OCI-LY1 (cell line): ENCODE results near the gene RPS6KA2.

Source experiments
- H2AFZ ChIP-seq: fragments of 200-600 bp; sonication (generic), shearing (Covaris generic); 2 replicates; pipeline ENCODE4 v1.6.0; 2014; ENCODE audit warnings: antibody characterized with exemption, mild to moderate bottlenecking, low read length
- H3F3A ChIP-seq: fragments of 200-600 bp; sonication (generic), shearing (Covaris generic); 2 replicates; pipeline ENCODE4 v1.6.0; 2014; ENCODE audit warnings: mild to moderate bottlenecking, antibody characterized with exemption, low read length, moderate library complexity; ENCODE audit not compliant: insufficient read depth
- H3K27ac ChIP-seq: fragments of 200-600 bp; sonication (generic); 2 replicates; pipeline ENCODE4 v1.5.1; 2014; ENCODE audit warnings: low read length, mixed run types, mild to moderate bottlenecking, low read depth; ENCODE audit not compliant: poor library complexity, severe bottlenecking
- H3K27me3 ChIP-seq: fragments of 200-600 bp; sonication (generic); 2 replicates; pipeline ENCODE4 v1.6.0; 2014; ENCODE audit warnings: antibody characterized with exemption, mild to moderate bottlenecking, low read length, moderate library complexity; ENCODE audit not compliant: insufficient read depth
- H3K36me3 ChIP-seq: fragments of 200-600 bp; sonication (generic); 2 replicates; pipeline ENCODE4 v1.6.1; 2014; ENCODE audit warnings: mild to moderate bottlenecking, antibody characterized with exemption, low read length, moderate library complexity, mixed read lengths; ENCODE audit not compliant: insufficient read depth
- H3K4me1 ChIP-seq: fragments of 200-600 bp; sonication (generic); 2 replicates; pipeline ENCODE4 v1.5.1; 2014; ENCODE audit warnings: mild to moderate bottlenecking, low read length, moderate library complexity; ENCODE audit not compliant: insufficient read depth, severe bottlenecking
- H3K4me2 ChIP-seq: fragments of 200-600 bp; sonication (generic), shearing (Covaris generic); 2 replicates; pipeline ENCODE4 v1.6.1; 2014; ENCODE audit warnings: low read length
- H3K4me3 ChIP-seq: fragments of 200-600 bp; sonication (generic); 2 replicates; pipeline ENCODE4 v1.5.1; 2014; ENCODE audit warnings: low read length, low read depth, mild to moderate bottlenecking, mixed read lengths; ENCODE audit not compliant: poor library complexity, severe bottlenecking
- H3K79me2 ChIP-seq: fragments of 200-600 bp; shearing (Covaris generic); 2 replicates; pipeline ENCODE4 v1.6.1; 2016; ENCODE audit warnings: mixed run types, low read length, mixed read lengths; ENCODE audit not compliant: insufficient read depth
- H3K9ac ChIP-seq: fragments of 200-600 bp; sonication (generic), shearing (Covaris generic); 2 replicates; pipeline ENCODE4 v1.6.1; 2014; ENCODE audit warnings: mild to moderate bottlenecking, low read length, mixed read lengths
- H3K9me2 ChIP-seq: fragments of 200-600 bp; sonication (generic), shearing (Covaris generic); 2 replicates; pipeline ENCODE4 v1.6.1; 2014; ENCODE audit warnings: low read depth, mild to moderate bottlenecking, low read length, mixed read lengths
- H3K9me3 ChIP-seq: fragments of 200-600 bp; shearing (Covaris generic); 2 replicates; pipeline ENCODE4 v1.6.1; 2014; ENCODE audit warnings: low read length, mixed read lengths
- H4K20me1 ChIP-seq: fragments of 200-600 bp; sonication (generic), shearing (Covaris generic); 2 replicates; pipeline ENCODE4 v1.6.0; 2016; ENCODE audit warnings: mild to moderate bottlenecking, low read length; ENCODE audit not compliant: insufficient read depth
- CTCF ChIP-seq: fragments of 200-600 bp; sonication (generic), shearing (Covaris generic); IDR thresholded peaks from 2 replicates; pipeline ENCODE4 v1.5.1; 2017; ENCODE audit warnings: mild to moderate bottlenecking, antibody characterized with exemption, low read length, moderate library complexity, mixed read lengths
- EZH2 ChIP-seq: fragments of 200-600 bp; sonication (generic), shearing (Covaris generic); IDR thresholded peaks from 2 replicates; pipeline ENCODE4 v1.8.0; 2017; ENCODE audit warnings: borderline replicate concordance, mixed run types, mild to moderate bottlenecking, antibody characterized with exemption, low read length, moderate library complexity, mixed read lengths

Gene RPS6KA2

GRCh38 chr6:166554316-166554715, 72.7 kb downstream of the RPS6KA2 start:
- no peaks in the 10 kb centered on the region for H3K27me3 ChIP-seq
- H3K4me3 ChIP-seq = no peak overlapping the region
- H3K4me2 ChIP-seq = no peak overlapping the region
- no peaks in the 10 kb centered on the region for H3K9me2 ChIP-seq
- no peak overlapping the region for H2AFZ ChIP-seq
- no peak overlapping the region for H3K9ac ChIP-seq
- H3F3A ChIP-seq = no peaks in the 10 kb centered on the region
- H3K27ac ChIP-seq = no peak overlapping the region
- H3K79me2 ChIP-seq = no peaks in the 10 kb centered on the region
- no peaks in the 10 kb centered on the region for H4K20me1 ChIP-seq
- no peaks in the 10 kb centered on the region for H3K4me1 ChIP-seq
- TF ChIP-seq EZH2 (no peak), CTCF (no peak)
- H3K36me3 ChIP-seq = no peaks in the 10 kb centered on the region
- H3K9me3 ChIP-seq = no peaks in the 10 kb centered on the region

- H3F3A ChIP-seq = no peaks in the 10 kb centered on the region
- no peak for TF ChIP-seq CTCF
- no peak for TF ChIP-seq EZH2
- H3K36me3 ChIP-seq = no peaks in the 10 kb centered on the region
- H3K27me3 ChIP-seq = no peaks in the 10 kb centered on the region
- no peaks in the 10 kb centered on the region for H3K4me1 ChIP-seq
- H3K9me3 ChIP-seq = no peaks in the 10 kb centered on the region
- H2AFZ ChIP-seq = no peak overlapping the region
- H3K27ac ChIP-seq = no peak overlapping the region
- no peak overlapping the region for H3K9ac ChIP-seq
- H3K9me2 ChIP-seq = no peaks in the 10 kb centered on the region
- H3K4me2 ChIP-seq = no peak overlapping the region
- no peaks in the 10 kb centered on the region for H3K79me2 ChIP-seq
- no peaks in the 10 kb centered on the region for H4K20me1 ChIP-seq
- no peak overlapping the region for H3K4me3 ChIP-seq
Measured at GRCh38 chr6:166553563-166554271, 73.3 kb downstream of the RPS6KA2 start.

GRCh38 chr6:166552600-166552999, 74.5 kb downstream of the RPS6KA2 start:
- no peaks in the 10 kb centered on the region for H4K20me1 ChIP-seq
- no peaks in the 10 kb centered on the region for H3K27me3 ChIP-seq
- H3K79me2 ChIP-seq = no peaks in the 10 kb centered on the region
- no peaks in the 10 kb centered on the region for H3K9me2 ChIP-seq
- H3F3A ChIP-seq = no peaks in the 10 kb centered on the region
- no peak for TF ChIP-seq EZH2
- no peak for TF ChIP-seq CTCF
- no peak overlapping the region for H2AFZ ChIP-seq
- H3K27ac ChIP-seq = no peak overlapping the region
- no peaks in the 10 kb centered on the region for H3K4me1 ChIP-seq
- H3K36me3 ChIP-seq = no peaks in the 10 kb centered on the region
- no peak overlapping the region for H3K4me2 ChIP-seq
- no peak overlapping the region for H3K4me3 ChIP-seq
- no peak overlapping the region for H3K9ac ChIP-seq
- no peaks in the 10 kb centered on the region for H3K9me3 ChIP-seq
